ENCODE results near the gene GRB7. TPM values are rescaled to one million over a fixed set of nuclear protein-coding genes. Genes with fewer than 3 reads are reported as not detected.

The GRB7 gene
- total and polyA plus RNA-seq, 2 experiments from 2014 or later, result 12.8 to 28.9 TPM

DNA sequence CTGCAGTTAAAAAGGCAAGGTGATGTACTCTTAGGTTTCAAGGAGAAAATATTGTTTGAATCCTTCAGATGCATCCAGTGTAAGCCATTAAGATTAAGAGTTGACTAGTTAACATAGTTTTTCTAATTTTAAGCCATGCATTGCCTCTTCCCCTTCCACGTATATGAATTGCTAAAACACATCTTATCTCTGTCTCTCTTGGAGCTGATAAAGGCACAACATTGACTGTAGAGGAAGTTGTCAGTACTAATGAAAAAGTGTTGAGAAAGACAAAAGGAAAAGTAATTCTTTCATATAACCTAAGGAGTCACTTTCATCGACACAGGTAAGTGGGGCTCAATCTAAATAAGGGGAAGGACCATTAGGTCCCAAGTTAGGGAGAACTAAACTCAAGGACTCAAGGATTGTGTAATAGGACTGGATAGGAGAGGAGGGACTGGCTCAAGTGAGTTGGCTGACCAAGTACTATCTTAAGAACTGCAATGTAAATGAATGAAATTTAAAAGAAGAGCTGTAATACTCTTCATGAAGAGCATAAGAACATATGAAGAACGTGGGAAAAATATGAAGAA, 55.6 kb downstream of the GRB7 start:
- Histone ChIP-seq H3K4me2 (no peak overlapping the region), H2AFZ (no peak overlapping the region)
- H3K4me3 Mint-ChIP-seq, result no peak overlapping the region

More for the DNA sequence above, 55.6 kb downstream of the GRB7 start:
- H3K27me3 ChIP-seq (ENCODE audit: insufficient read depth), result no peaks in the 10 kb centered on the region
- no peaks in the 10 kb centered on the region for H3K4me1 ChIP-seq (ENCODE audit: insufficient read depth)
- Mint-ChIP-seq H3K27me3 (ENCODE audit: insufficient read depth, low read depth, poor library complexity) (no peaks in the 10 kb centered on the region), H3K36me3 (ENCODE audit: low read depth) (no peaks in the 10 kb centered on the region), H3K9me3 (no peaks in the 10 kb centered on the region), H3K27ac (no peak overlapping the region), H3K4me1 (peaks cover 12% of the 10 kb centered on the region; the same call in 2 of the 3 replicates)
- H3K27ac ChIP-seq (ENCODE audit: low read depth), result no peak overlapping the region
- no peaks in the 10 kb centered on the region for H3K79me2 ChIP-seq (replicated peaks; ENCODE audit: insufficient read depth)
- H3K4me3 ChIP-seq, result no peak overlapping the region
- TF ChIP-seq NANOG (IDR thresholded peaks at IDR 0.05; ENCODE audit: borderline replicate concordance) (no peak), CREB1 (CRISPR knock-in tag; IDR thresholded peaks at IDR 0.05; ENCODE audit: low read depth) (no peak), POLR2AphosphoS5 (IDR thresholded peaks at IDR 0.05; ENCODE audit: low read depth) (no peak), ZNF331 (CRISPR knock-in tag; IDR thresholded peaks at IDR 0.05; ENCODE audit: low read depth) (no peak), EZH2phosphoT487 (IDR thresholded peaks at IDR 0.05; ENCODE audit: unreplicated experiment) (no peak), EZH2 (IDR thresholded peaks at IDR 0.05; ENCODE audit: low read depth, unreplicated experiment) (no peak), JUNB (IDR thresholded peaks at IDR 0.05; ENCODE audit: unreplicated experiment) (no peak), ZNF114 (CRISPR knock-in tag; IDR thresholded peaks at IDR 0.05) (no peak), STAT1 (IDR thresholded peaks at IDR 0.05; ENCODE audit: unreplicated experiment) (no peak)
- TF ChIP-seq, protein P1, sequence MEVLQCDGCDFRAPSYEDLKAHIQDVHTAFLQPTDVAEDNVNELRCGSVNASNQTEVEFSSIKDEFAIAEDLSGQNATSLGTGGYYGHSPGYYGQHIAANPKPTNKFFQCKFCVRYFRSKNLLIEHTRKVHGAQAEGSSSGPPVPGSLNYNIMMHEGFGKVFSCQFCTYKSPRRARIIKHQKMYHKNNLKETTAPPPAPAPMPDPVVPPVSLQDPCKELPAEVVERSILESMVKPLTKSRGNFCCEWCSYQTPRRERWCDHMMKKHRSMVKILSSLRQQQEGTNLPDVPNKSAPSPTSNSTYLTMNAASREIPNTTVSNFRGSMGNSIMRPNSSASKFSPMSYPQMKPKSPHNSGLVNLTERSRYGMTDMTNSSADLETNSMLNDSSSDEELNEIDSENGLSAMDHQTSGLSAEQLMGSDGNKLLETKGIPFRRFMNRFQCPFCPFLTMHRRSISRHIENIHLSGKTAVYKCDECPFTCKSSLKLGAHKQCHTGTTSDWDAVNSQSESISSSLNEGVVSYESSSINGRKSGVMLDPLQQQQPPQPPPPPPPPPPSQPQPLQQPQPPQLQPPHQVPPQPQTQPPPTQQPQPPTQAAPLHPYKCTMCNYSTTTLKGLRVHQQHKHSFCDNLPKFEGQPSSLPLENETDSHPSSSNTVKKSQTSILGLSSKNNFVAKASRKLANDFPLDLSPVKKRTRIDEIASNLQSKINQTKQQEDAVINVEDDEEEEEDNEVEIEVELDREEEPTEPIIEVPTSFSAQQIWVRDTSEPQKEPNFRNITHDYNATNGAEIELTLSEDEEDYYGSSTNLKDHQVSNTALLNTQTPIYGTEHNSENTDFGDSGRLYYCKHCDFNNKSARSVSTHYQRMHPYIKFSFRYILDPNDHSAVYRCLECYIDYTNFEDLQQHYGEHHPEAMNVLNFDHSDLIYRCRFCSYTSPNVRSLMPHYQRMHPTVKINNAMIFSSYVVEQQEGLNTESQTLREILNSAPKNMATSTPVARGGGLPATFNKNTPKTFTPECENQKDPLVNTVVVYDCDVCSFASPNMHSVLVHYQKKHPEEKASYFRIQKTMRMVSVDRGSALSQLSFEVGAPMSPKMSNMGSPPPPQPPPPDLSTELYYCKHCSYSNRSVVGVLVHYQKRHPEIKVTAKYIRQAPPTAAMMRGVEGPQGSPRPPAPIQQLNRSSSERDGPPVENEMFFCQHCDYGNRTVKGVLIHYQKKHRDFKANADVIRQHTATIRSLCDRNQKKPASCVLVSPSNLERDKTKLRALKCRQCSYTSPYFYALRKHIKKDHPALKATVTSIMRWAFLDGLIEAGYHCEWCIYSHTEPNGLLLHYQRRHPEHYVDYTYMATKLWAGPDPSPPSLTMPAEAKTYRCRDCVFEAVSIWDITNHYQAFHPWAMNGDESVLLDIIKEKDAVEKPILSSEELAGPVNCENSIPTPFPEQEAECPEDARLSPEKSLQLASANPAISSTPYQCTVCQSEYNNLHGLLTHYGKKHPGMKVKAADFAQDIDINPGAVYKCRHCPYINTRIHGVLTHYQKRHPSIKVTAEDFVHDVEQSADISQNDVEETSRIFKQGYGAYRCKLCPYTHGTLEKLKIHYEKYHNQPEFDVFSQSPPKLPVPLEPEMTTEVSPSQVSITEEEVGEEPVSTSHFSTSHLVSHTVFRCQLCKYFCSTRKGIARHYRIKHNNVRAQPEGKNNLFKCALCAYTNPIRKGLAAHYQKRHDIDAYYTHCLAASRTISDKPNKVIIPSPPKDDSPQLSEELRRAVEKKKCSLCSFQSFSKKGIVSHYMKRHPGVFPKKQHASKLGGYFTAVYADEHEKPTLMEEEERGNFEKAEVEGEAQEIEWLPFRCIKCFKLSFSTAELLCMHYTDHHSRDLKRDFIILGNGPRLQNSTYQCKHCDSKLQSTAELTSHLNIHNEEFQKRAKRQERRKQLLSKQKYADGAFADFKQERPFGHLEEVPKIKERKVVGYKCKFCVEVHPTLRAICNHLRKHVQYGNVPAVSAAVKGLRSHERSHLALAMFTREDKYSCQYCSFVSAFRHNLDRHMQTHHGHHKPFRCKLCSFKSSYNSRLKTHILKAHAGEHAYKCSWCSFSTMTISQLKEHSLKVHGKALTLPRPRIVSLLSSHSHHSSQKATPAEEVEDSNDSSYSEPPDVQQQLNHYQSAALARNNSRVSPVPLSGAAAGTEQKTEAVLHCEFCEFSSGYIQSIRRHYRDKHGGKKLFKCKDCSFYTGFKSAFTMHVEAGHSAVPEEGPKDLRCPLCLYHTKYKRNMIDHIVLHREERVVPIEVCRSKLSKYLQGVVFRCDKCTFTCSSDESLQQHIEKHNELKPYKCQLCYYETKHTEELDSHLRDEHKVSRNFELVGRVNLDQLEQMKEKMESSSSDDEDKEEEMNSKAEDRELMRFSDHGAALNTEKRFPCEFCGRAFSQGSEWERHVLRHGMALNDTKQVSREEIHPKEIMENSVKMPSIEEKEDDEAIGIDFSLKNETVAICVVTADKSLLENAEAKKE (CRISPR knock-in tag; IDR thresholded peaks at IDR 0.05), result no peak
- TF ChIP-seq, protein P2, sequence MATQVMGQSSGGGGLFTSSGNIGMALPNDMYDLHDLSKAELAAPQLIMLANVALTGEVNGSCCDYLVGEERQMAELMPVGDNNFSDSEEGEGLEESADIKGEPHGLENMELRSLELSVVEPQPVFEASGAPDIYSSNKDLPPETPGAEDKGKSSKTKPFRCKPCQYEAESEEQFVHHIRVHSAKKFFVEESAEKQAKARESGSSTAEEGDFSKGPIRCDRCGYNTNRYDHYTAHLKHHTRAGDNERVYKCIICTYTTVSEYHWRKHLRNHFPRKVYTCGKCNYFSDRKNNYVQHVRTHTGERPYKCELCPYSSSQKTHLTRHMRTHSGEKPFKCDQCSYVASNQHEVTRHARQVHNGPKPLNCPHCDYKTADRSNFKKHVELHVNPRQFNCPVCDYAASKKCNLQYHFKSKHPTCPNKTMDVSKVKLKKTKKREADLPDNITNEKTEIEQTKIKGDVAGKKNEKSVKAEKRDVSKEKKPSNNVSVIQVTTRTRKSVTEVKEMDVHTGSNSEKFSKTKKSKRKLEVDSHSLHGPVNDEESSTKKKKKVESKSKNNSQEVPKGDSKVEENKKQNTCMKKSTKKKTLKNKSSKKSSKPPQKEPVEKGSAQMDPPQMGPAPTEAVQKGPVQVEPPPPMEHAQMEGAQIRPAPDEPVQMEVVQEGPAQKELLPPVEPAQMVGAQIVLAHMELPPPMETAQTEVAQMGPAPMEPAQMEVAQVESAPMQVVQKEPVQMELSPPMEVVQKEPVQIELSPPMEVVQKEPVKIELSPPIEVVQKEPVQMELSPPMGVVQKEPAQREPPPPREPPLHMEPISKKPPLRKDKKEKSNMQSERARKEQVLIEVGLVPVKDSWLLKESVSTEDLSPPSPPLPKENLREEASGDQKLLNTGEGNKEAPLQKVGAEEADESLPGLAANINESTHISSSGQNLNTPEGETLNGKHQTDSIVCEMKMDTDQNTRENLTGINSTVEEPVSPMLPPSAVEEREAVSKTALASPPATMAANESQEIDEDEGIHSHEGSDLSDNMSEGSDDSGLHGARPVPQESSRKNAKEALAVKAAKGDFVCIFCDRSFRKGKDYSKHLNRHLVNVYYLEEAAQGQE (IDR thresholded peaks at IDR 0.05; ENCODE audit: unreplicated experiment), result no peak
- TF ChIP-seq, protein P3, sequence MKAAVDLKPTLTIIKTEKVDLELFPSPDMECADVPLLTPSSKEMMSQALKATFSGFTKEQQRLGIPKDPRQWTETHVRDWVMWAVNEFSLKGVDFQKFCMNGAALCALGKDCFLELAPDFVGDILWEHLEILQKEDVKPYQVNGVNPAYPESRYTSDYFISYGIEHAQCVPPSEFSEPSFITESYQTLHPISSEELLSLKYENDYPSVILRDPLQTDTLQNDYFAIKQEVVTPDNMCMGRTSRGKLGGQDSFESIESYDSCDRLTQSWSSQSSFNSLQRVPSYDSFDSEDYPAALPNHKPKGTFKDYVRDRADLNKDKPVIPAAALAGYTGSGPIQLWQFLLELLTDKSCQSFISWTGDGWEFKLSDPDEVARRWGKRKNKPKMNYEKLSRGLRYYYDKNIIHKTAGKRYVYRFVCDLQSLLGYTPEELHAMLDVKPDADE (IDR thresholded peaks at IDR 0.05), result no peak
- TF ChIP-seq, protein P4, sequence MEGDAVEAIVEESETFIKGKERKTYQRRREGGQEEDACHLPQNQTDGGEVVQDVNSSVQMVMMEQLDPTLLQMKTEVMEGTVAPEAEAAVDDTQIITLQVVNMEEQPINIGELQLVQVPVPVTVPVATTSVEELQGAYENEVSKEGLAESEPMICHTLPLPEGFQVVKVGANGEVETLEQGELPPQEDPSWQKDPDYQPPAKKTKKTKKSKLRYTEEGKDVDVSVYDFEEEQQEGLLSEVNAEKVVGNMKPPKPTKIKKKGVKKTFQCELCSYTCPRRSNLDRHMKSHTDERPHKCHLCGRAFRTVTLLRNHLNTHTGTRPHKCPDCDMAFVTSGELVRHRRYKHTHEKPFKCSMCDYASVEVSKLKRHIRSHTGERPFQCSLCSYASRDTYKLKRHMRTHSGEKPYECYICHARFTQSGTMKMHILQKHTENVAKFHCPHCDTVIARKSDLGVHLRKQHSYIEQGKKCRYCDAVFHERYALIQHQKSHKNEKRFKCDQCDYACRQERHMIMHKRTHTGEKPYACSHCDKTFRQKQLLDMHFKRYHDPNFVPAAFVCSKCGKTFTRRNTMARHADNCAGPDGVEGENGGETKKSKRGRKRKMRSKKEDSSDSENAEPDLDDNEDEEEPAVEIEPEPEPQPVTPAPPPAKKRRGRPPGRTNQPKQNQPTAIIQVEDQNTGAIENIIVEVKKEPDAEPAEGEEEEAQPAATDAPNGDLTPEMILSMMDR (conservative IDR thresholded peaks at IDR 0.05; ENCODE audit: low read depth in 2 of 2), result no peak
- H3F3A ChIP-seq (replicated peaks; ENCODE audit: low read depth), result no peaks in the 10 kb centered on the region
- H3K36me3 ChIP-seq (ENCODE audit: insufficient read depth), result no peaks in the 10 kb centered on the region
- ATAC-seq, result no peak
- H3K9me2 ChIP-seq (ENCODE audit: insufficient read depth), result no peaks in the 10 kb centered on the region
- no peak for DNase-seq (ENCODE audit: low spot score)
- no peaks in the 10 kb centered on the region for H4K20me1 ChIP-seq (replicated peaks; ENCODE audit: insufficient read depth)

All from GM23338 (cell line).